ENCODE measurements around the gene POLR1D. TPM values are rescaled to one million over a fixed set of nuclear protein-coding genes. Genes with fewer than 3 reads are reported as not detected.

POLR1D gene
- total and polyA plus RNA-seq, 5 donors from 2014 or later: 150 to 239 (median 185) TPM

DNA sequence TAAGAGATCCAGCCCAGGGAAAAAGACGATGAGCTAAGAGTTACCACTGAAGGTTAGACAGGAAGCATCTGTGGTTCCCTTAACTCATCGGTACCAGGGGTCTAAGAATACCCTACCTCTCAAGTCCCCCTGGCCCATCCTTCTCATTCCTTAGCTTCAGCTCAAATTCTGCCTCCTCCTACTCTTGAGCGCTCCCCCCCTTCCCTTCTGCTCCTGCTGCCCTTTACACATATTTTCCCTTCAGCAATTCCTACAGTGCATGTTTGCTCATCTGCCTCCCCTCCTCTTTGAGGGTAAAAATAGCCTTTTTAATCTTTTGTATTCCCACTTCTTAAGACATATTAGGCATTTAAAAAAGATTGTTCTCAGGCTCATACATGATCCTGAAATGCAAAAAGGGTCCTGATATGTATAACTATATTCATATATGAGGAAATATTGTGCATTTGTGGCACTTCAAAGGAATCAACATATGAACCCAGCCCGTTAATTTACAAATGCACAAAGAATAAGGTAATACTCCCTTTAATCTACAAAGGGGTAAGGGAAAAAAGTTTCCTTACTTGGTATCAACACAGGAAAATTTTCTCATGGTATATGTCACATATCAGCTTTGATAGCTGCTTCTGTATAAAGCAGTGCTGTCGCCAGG is 34.5 kb upstream of the POLR1D start:
- peak overlapping the region in 2 of 3 donors; percentile 78 to 86 for H3K27ac Mint-ChIP-seq
- no peaks in the 10 kb centered on the region for H3K27me3 Mint-ChIP-seq
- peaks cover 15 to 37% (median 30%) of the 10 kb centered on the region in 4 donors for H3K4me1 Mint-ChIP-seq
- H3K27ac ChIP-seq (ENCODE audit: insufficient read depth, low read length, poor library complexity, severe bottlenecking): no peak overlapping the region
- no peak overlapping the region for H3K4me3 Mint-ChIP-seq
- H3K4me3 ChIP-seq (ENCODE audit: low read depth, low read length): no peak overlapping the region
- no peaks in the 10 kb centered on the region for H3K27me3 ChIP-seq (ENCODE audit: control insufficient read depth, insufficient read depth, low read length)
- peaks cover 9% of the 10 kb centered on the region for H3K4me1 ChIP-seq (ENCODE audit: control insufficient read depth, insufficient read depth, low read length, poor library complexity, severe bottlenecking)
- H3K9me3 Mint-ChIP-seq: no peaks in the 10 kb centered on the region
- DNase-seq: no peak
- no peaks in the 10 kb centered on the region for H3K36me3 ChIP-seq (ENCODE audit: control insufficient read depth, insufficient read depth, low read length)
- H3K9me3 ChIP-seq (ENCODE audit: control insufficient read depth in 2 of 2, low read length in 2 of 2): no peaks in the 10 kb centered on the region
- H3K36me3 Mint-ChIP-seq: peaks cover 4% of the 10 kb centered on the region
- no peak for ATAC-seq (ENCODE audit: low read depth in 2 of 2)

DNA sequence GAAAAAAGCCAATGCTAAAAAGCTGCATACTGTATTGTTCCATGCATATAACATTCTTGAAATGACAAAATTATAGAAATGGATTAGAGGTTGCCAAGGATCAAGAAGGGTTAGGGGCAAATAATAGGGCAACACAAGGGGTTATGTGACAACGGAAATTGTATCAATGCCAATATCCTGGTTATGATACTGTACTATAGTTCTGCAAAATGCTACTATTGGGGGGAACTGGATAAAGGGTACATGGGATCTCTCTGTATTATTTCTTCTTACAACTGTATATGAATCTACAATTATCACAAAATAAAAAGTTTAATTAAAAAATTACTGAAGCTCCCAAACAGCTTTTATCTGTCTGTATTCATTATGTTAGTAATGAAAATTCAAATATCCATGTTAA is 33.3 kb upstream of the POLR1D start:
- Mint-ChIP-seq H3K27me3 (no peaks in the 10 kb centered on the region), H3K9me3 (no peaks in the 10 kb centered on the region), H3K4me3 (no peak overlapping the region), H3K4me1 (peaks cover 15 to 30% (median 25%) of the 10 kb centered on the region in 4 donors), H3K36me3 (peaks cover 4% of the 10 kb centered on the region), H3K27ac (no peak overlapping the region)
- Histone ChIP-seq H3K4me3 (ENCODE audit: low read depth, low read length) (no peak overlapping the region), H3K4me1 (ENCODE audit: control insufficient read depth, insufficient read depth, low read length, poor library complexity, severe bottlenecking) (peaks cover 17% of the 10 kb centered on the region), H3K27me3 (ENCODE audit: control insufficient read depth, insufficient read depth, low read length) (no peaks in the 10 kb centered on the region), H3K9me3 (ENCODE audit: control insufficient read depth in 2 of 2, low read length in 2 of 2) (no peaks in the 10 kb centered on the region), H3K36me3 (ENCODE audit: control insufficient read depth, insufficient read depth, low read length) (no peaks in the 10 kb centered on the region), H3K27ac (ENCODE audit: insufficient read depth, low read length, poor library complexity, severe bottlenecking) (no peak overlapping the region)
- no peak for ATAC-seq (ENCODE audit: low read depth in 2 of 2)
- no peak for DNase-seq

DNA sequence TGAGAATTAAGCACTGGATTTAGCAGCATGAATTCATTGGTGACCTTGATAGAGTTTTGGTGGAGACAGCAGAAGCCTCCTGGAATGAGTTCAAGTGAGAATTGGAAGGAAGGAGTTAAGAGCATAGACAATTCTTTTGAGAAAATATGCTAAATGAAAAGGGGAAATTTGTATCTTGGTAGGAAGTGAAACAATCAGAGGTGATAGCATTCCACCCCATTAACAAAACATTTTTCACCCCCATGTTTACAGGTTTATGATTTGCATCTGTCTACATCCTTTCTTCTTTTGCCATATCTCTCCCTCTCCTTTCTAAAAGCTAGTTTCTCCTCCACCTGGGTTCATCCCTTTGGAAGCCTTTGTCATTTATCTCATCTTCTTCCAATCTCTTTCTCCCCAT is 28.8 kb upstream of the POLR1D start:
- peaks cover 0 to 5% (median 4%) of the 10 kb centered on the region in 4 donors for H3K4me1 Mint-ChIP-seq
- Histone ChIP-seq H3K4me1 (ENCODE audit: control insufficient read depth, insufficient read depth, low read length, poor library complexity, severe bottlenecking) (peaks cover 8% of the 10 kb centered on the region), H3K27me3 (ENCODE audit: control insufficient read depth, insufficient read depth, low read length) (no peaks in the 10 kb centered on the region), H3K9me3 (ENCODE audit: control insufficient read depth in 2 of 2, low read length in 2 of 2) (no peaks in the 10 kb centered on the region), H3K36me3 (ENCODE audit: control insufficient read depth, insufficient read depth, low read length) (no peaks in the 10 kb centered on the region), H3K27ac (ENCODE audit: insufficient read depth, low read length, poor library complexity, severe bottlenecking) (no peak overlapping the region), H3K4me3 (ENCODE audit: low read depth, low read length) (no peak overlapping the region)
- no peak overlapping the region for H3K4me3 Mint-ChIP-seq
- DNase-seq (no peak), ATAC-seq (ENCODE audit: low read depth in 2 of 2) (no peak)
- H3K27ac Mint-ChIP-seq: no peak overlapping the region
- no peaks in the 10 kb centered on the region for H3K27me3 Mint-ChIP-seq
- no peaks in the 10 kb centered on the region for H3K9me3 Mint-ChIP-seq
- H3K36me3 Mint-ChIP-seq: peaks cover 4% of the 10 kb centered on the region

DNA sequence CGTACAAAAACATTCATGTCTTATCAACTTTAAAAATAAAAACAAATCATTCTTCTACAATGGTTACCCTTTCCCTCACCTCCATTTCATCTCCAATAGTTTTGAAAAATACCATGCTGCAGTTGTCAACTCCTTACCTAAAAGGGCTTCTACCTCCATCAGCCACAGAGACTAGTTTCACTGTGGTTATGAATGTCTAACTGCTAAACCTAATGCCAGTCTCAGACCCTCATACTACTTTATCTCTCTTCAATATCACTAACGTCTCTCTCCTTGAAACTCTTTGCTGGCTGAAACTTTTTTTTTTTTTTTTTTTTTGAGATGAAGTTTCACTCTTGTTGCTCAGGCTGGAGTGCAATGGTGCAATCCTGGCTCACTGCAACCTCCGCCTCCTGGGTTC is 28.4 kb upstream of the POLR1D start:
- Mint-ChIP-seq H3K9me3 (no peaks in the 10 kb centered on the region), H3K4me1 (peaks cover 0 to 2% (median 1%) of the 10 kb centered on the region in 4 donors)

DNA sequence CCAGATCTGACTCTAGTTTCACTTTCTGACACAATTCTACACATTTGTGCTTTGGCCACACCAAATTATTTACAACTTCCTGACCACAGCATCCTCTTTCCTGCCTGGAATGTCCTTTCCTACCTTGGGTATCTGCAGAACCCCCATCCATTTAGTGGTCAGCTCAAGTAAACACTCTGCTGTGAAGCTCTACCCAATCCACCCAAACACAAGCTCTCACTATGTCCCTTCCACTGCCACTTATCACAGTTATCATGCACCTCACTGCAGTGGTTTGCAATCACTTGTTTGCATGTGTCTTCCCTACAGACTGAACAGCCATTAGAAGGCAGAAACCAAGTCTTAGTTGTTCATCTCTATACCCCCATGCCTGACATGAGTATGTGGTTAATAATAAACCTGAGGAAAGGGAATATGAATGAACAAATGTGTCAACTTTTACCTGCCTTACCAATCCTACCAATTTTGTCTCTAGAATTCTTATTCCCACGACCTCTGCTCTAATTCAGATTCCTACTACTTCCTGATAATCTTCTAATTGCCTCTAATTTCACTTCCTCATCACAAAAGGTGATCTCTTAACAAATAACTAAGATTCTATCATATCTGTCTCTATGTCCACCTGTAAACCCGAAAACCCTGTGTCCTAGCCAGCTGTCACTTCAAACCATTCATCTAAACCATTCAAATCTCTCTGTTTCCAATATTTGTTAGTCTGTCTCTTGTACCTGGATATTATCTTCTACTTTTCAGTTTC is 26.5 kb upstream of the POLR1D start:
- DNase-seq: no peak
- peaks cover 0 to 8% (median 5%) of the 10 kb centered on the region in 4 donors for H3K4me1 Mint-ChIP-seq
- H3K4me3 Mint-ChIP-seq: no peak overlapping the region
- Histone ChIP-seq H3K4me1 (ENCODE audit: control insufficient read depth, insufficient read depth, low read length, poor library complexity, severe bottlenecking) (peaks cover 8% of the 10 kb centered on the region), H3K27me3 (ENCODE audit: control insufficient read depth, insufficient read depth, low read length) (no peaks in the 10 kb centered on the region), H3K9me3 (ENCODE audit: control insufficient read depth in 2 of 2, low read length in 2 of 2) (no peaks in the 10 kb centered on the region), H3K36me3 (ENCODE audit: control insufficient read depth, insufficient read depth, low read length) (no peaks in the 10 kb centered on the region), H3K4me3 (ENCODE audit: low read depth, low read length) (no peak overlapping the region), H3K27ac (ENCODE audit: insufficient read depth, low read length, poor library complexity, severe bottlenecking) (no peak overlapping the region)
- H3K27ac Mint-ChIP-seq: no peak overlapping the region
- H3K9me3 Mint-ChIP-seq: no peaks in the 10 kb centered on the region
- H3K27me3 Mint-ChIP-seq: no peaks in the 10 kb centered on the region
- H3K36me3 Mint-ChIP-seq: no peaks in the 10 kb centered on the region
- ATAC-seq (ENCODE audit: low read depth in 2 of 2): no peak

More for the DNA sequence above, 28.4 kb upstream of the POLR1D start:
- Mint-ChIP-seq H3K4me3 (no peak overlapping the region), H3K27me3 (no peaks in the 10 kb centered on the region), H3K27ac (no peak overlapping the region), H3K36me3 (peaks cover 2% of the 10 kb centered on the region)
- Histone ChIP-seq H3K9me3 (ENCODE audit: control insufficient read depth in 2 of 2, low read length in 2 of 2) (no peaks in the 10 kb centered on the region), H3K36me3 (ENCODE audit: control insufficient read depth, insufficient read depth, low read length) (no peaks in the 10 kb centered on the region), H3K27ac (ENCODE audit: insufficient read depth, low read length, poor library complexity, severe bottlenecking) (no peak overlapping the region), H3K27me3 (ENCODE audit: control insufficient read depth, insufficient read depth, low read length) (no peaks in the 10 kb centered on the region), H3K4me1 (ENCODE audit: control insufficient read depth, insufficient read depth, low read length, poor library complexity, severe bottlenecking) (peaks cover 8% of the 10 kb centered on the region), H3K4me3 (ENCODE audit: low read depth, low read length) (no peak overlapping the region)
- no peak for ATAC-seq (ENCODE audit: low read depth in 2 of 2)
- peak in 1 of 3 donors; percentile 14 for DNase-seq

DNA sequence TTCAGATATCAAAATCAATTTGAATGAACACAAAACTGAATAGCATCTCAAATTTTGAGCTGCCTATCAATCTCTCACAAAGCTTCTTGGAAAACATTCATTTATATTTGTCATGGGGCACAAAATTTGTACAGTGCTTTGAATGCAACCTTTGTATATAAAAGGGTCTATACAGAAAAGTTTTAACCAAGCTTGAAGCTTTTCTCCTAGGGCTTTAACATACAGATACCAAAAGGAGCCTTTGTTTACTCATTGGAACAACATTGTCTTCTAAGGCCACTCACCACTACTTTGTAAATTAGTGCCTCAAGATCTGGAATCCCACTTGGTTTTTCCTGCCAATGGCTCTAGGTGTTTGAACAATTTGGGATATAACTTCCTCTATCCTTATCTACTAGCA is 22.6 kb upstream of the POLR1D start:
- H3K4me3 Mint-ChIP-seq: no peak overlapping the region
- peaks cover 6% of the 10 kb centered on the region for H3K36me3 Mint-ChIP-seq
- H3K27ac Mint-ChIP-seq: no peak overlapping the region
- H3K9me3 ChIP-seq (ENCODE audit: control insufficient read depth in 2 of 2, low read length in 2 of 2): no peaks in the 10 kb centered on the region
- no peaks in the 10 kb centered on the region for H3K4me1 ChIP-seq (ENCODE audit: control insufficient read depth, insufficient read depth, low read length, poor library complexity, severe bottlenecking)
- DNase-seq (no peak), ATAC-seq (ENCODE audit: low read depth in 2 of 2) (no peak)
- no peaks in the 10 kb centered on the region for H3K36me3 ChIP-seq (ENCODE audit: control insufficient read depth, insufficient read depth, low read length)
- H3K27me3 Mint-ChIP-seq: no peaks in the 10 kb centered on the region
- no peak overlapping the region for H3K27ac ChIP-seq (ENCODE audit: insufficient read depth, low read length, poor library complexity, severe bottlenecking)
- H3K9me3 Mint-ChIP-seq: no peaks in the 10 kb centered on the region
- no peak overlapping the region for H3K4me3 ChIP-seq (ENCODE audit: low read depth, low read length)
- peaks cover 0 to 20% (median 16%) of the 10 kb centered on the region in 4 donors for H3K4me1 Mint-ChIP-seq
- H3K27me3 ChIP-seq (ENCODE audit: control insufficient read depth, insufficient read depth, low read length): no peaks in the 10 kb centered on the region

DNA sequence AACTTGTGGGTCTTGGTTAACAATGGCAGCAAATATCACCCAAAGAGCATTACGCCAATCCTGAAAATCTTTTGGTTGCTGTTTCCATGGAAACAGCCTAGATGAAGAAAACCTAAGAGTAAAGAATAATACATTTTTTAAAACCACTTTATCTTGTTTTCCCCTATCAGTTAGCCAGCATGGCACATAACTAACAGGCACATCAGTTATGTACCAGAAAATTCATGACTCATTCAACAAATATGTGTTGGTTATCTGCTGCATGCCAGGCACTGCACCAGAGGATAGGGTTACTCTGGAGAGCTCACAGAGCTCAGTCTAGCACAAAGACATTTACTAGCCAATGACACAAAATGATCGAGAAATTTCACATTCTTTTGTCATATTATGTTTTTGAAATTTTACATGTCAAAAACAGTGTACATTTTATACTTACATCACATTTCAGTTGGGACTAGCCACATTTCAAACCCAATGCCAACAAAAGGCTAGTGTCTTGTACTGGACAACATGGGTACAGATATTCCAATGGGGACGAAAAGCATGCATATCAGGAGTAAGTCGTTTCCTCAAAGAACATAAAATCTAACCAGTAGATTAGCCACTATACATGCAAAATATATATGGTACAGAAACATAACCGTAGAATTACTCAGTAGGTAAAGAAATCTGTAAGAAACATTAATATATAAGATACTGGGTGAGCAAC is 21.7 kb upstream of the POLR1D start:
- Mint-ChIP-seq H3K4me1 (peaks cover 0 to 25% (median 18%) of the 10 kb centered on the region in 4 donors), H3K4me3 (no peak overlapping the region), H3K9me3 (no peaks in the 10 kb centered on the region), H3K27me3 (no peaks in the 10 kb centered on the region), H3K36me3 (peaks cover 8% of the 10 kb centered on the region), H3K27ac (peak overlapping the region in 1 of 3 donors; percentile 4)
- no peaks in the 10 kb centered on the region for H3K9me3 ChIP-seq (ENCODE audit: control insufficient read depth in 2 of 2, low read length in 2 of 2)
- H3K36me3 ChIP-seq (ENCODE audit: control insufficient read depth, insufficient read depth, low read length): no peaks in the 10 kb centered on the region
- H3K27me3 ChIP-seq (ENCODE audit: control insufficient read depth, insufficient read depth, low read length): no peaks in the 10 kb centered on the region
- DNase-seq (no peak), ATAC-seq (ENCODE audit: low read depth in 2 of 2) (no peak)
- H3K4me3 ChIP-seq (ENCODE audit: low read depth, low read length): no peak overlapping the region
- no peaks in the 10 kb centered on the region for H3K4me1 ChIP-seq (ENCODE audit: control insufficient read depth, insufficient read depth, low read length, poor library complexity, severe bottlenecking)
- H3K27ac ChIP-seq (ENCODE audit: insufficient read depth, low read length, poor library complexity, severe bottlenecking): no peak overlapping the region
